Nephron progenitor cell (in vitro differentiated cells): ENCODE measurements around the gene HTT.

Experiments used
- DNase-seq: peaks from one replicate; pipeline ENCODE4 v3.0.0; 2021
- H3K27ac Mint-ChIP-seq: 2 replicates; pipeline ENCODE4 v1.8.0; 2021; ENCODE audit warnings: mild to moderate bottlenecking, moderate library complexity, mixed read lengths
- H3K27me3 Mint-ChIP-seq: 2 replicates; pipeline ENCODE4 v1.8.0; 2021; ENCODE audit warnings: mild to moderate bottlenecking, low read depth, mixed read lengths; ENCODE audit not compliant: poor library complexity
- H3K36me3 Mint-ChIP-seq: 2 replicates; pipeline ENCODE4 v1.8.0; 2021; ENCODE audit warnings: low read depth, mixed read lengths
- H3K4me1 Mint-ChIP-seq: 2 replicates; pipeline ENCODE4 v1.8.0; 2021; ENCODE audit warnings: mixed read lengths
- H3K4me3 Mint-ChIP-seq: 2 replicates; pipeline ENCODE4 v1.8.0; 2021; ENCODE audit warnings: mild to moderate bottlenecking, moderate library complexity, mixed read lengths
- H3K9me3 Mint-ChIP-seq: 2 replicates; pipeline ENCODE4 v1.8.0; 2021; ENCODE audit warnings: mild to moderate bottlenecking, moderate library complexity, mixed read lengths
- TF ChIP-seq, protein P1 (sequence below): fragments of 200-600 bp; sonication (generic); IDR thresholded peaks from 2 replicates; pipeline ENCODE4 v1.5.0; 2021; ENCODE audit warnings: antibody characterized with exemption

Gene HTT

GRCh38 chr4:3262208-3263052 is 187.9 kb downstream of the HTT start:
- Mint-ChIP-seq H3K9me3 (no peaks in the 10 kb centered on the region), H3K4me3 (no peak overlapping the region), H3K27ac (no peak overlapping the region), H3K27me3 (peaks cover 4% of the 10 kb centered on the region), H3K4me1 (peaks cover under 1% of the 10 kb centered on the region), H3K36me3 (no peaks in the 10 kb centered on the region)
- TF ChIP-seq, protein P1, sequence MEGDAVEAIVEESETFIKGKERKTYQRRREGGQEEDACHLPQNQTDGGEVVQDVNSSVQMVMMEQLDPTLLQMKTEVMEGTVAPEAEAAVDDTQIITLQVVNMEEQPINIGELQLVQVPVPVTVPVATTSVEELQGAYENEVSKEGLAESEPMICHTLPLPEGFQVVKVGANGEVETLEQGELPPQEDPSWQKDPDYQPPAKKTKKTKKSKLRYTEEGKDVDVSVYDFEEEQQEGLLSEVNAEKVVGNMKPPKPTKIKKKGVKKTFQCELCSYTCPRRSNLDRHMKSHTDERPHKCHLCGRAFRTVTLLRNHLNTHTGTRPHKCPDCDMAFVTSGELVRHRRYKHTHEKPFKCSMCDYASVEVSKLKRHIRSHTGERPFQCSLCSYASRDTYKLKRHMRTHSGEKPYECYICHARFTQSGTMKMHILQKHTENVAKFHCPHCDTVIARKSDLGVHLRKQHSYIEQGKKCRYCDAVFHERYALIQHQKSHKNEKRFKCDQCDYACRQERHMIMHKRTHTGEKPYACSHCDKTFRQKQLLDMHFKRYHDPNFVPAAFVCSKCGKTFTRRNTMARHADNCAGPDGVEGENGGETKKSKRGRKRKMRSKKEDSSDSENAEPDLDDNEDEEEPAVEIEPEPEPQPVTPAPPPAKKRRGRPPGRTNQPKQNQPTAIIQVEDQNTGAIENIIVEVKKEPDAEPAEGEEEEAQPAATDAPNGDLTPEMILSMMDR = no peak
- no peak for DNase-seq

DNA sequence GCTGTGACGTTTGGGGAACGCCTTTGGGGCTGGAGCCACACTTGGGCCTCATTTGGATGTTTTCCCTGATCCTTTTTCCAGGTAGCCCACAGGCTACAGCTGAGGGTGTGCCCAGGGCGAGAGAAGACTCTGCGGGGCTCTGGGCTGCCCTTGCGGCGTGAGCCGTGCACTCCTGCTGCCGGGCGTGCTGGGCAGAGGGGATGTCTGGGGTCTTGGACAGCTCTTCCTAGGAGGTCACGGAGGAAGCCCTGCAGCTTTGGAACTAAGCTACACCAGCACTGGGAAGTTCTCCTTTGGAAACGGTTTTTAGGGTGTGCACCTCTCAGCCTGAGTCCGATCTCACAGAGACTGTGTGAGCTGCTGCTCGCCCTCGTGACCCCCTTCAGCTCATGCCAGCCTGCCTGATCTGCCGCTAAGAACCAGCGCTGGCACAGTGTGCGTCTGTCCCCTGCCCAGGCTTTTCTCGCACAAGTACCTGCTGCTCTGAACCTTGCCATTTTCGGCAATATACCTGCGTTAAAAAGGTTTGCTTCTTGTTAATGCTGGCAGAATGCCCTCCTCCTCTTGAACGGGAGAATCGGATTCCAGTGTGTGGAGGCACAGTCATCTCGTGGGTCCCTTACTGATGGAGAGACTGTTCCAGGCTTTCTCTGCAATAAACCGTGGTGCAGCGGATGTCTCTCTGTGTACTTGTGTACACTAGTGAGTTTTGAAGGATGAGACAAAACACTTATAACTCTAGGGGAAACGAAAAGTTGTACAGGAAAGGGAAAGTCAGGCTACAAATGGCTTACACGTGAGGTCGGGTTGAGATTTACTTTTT is 188.8 kb downstream of the HTT start:
- no peak for DNase-seq
- Mint-ChIP-seq H3K4me3 (no peak overlapping the region), H3K36me3 (no peaks in the 10 kb centered on the region), H3K27ac (peak overlapping the region; percentile 67), H3K27me3 (peaks cover 4% of the 10 kb centered on the region), H3K4me1 (peaks cover 8% of the 10 kb centered on the region), H3K9me3 (no peaks in the 10 kb centered on the region)
- TF ChIP-seq, protein P1 = no peak

- Mint-ChIP-seq H3K27me3 (peaks cover 4% of the 10 kb centered on the region), H3K4me1 (peaks cover 11% of the 10 kb centered on the region), H3K9me3 (no peaks in the 10 kb centered on the region), H3K36me3 (no peaks in the 10 kb centered on the region), H3K4me3 (no peak overlapping the region), H3K27ac (no peak overlapping the region)
- TF ChIP-seq, protein P1 = no peak
- no peak for DNase-seq
These were observed 189.4 kb downstream of the HTT start for GRCh38 chr4:3263876-3264193.

- DNase-seq = no peak
- H3K4me1 Mint-ChIP-seq = peaks cover 11% of the 10 kb centered on the region
- H3K27ac Mint-ChIP-seq = peak overlapping the region; percentile 78
- no peak overlapping the region for H3K4me3 Mint-ChIP-seq
- H3K9me3 Mint-ChIP-seq = no peaks in the 10 kb centered on the region
- peaks cover 4% of the 10 kb centered on the region for H3K27me3 Mint-ChIP-seq
- H3K36me3 Mint-ChIP-seq = no peaks in the 10 kb centered on the region
- TF ChIP-seq, protein P1 = no peak
These were observed 191.6 kb downstream of the HTT start for GRCh38 chr4:3266076-3266475.

DNA sequence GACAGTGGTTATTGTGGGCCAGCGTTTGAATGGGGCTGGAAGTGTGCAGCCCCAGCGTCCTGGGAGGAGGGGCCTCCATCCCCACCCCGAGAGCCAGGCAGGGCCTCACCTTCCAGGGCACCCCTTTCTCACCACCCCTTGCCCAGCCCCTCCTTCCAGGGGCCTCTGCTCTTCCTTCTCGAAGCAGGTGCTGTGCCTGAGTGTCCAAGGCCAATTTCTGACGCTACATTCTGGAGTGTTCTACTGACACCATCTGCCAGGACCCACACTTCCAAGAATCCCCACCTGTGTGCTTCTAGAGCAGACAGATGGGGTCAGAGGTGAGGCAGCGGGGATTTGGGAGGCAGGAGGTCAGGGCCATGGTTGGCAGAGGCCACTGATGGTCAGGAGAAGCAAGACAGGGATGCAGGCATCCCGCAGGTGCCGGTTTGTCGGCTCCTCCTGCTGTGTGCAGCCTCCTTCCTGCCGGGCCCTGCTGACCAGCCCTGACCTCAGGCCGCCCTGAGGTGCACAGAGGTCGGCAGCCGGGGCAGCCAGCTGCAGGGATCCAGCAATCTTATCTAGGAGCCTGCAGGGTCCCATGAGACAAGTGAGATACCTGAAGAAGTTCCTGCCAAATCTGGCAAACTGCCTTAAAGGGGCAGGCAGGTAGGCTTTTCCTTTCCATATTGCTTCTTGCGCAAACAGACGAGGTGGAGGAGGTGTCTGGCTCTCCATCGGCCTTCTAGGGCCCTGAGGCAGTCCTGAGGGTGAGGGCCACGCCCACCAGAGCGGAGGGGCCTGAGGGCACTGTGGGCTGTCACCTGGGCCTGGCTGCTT is 193.3 kb downstream of the HTT start:
- TF ChIP-seq, protein P1 = no peak
- Mint-ChIP-seq H3K9me3 (no peaks in the 10 kb centered on the region), H3K4me3 (no peak overlapping the region), H3K36me3 (no peaks in the 10 kb centered on the region), H3K27me3 (peaks cover 8% of the 10 kb centered on the region), H3K4me1 (peaks cover 11% of the 10 kb centered on the region), H3K27ac (no peak overlapping the region)
- DNase-seq = no peak
